Central memory CD4-positive, alpha-beta T cell (primary cell): ENCODE data around the gene RNF123.

Source experiments
- DNase-seq: peaks from one replicate; pipeline ENCODE4 v3.0.0; 2022

Gene RNF123

DNA sequence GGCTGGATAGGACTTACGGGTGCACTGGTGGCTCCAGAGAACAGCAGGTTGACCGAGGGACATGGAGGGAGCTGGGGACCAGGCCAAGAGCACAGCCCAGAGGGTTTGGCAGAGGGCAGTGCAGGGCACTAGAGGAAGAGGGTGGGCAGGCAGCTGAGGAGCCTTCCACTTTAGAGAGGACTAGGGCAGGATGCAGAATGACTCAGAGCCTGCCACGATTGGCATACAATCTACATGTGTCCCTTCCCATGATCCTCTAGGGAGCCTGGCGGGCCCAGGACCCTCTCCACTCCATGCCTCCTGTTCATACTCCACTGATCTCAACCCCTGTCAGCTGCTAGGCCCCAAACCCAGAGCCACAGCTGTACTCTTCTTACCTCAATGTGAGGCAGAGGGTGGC, 29.6 kb upstream of the RNF123 start:
- no peak for DNase-seq

DNA sequence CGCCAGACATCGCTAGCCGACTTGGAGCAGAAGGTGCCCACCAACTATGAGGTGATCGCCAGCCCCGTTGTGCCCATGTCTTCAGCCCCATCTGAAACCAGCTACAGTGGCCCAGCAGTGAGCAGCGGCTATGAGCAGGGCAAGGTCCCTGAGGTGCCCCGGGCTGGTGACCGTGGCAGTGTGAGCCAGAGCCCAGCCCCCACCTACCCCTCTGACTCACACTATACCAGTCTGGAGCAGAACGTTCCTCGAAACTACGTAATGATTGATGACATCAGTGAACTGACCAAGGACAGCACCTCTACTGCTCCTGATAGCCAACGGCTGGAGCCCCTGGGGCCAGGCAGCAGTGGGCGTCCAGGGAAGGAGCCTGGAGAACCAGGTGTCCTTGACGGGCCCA, 28.1 kb upstream of the RNF123 start:
- DNase-seq: no peak

DNA sequence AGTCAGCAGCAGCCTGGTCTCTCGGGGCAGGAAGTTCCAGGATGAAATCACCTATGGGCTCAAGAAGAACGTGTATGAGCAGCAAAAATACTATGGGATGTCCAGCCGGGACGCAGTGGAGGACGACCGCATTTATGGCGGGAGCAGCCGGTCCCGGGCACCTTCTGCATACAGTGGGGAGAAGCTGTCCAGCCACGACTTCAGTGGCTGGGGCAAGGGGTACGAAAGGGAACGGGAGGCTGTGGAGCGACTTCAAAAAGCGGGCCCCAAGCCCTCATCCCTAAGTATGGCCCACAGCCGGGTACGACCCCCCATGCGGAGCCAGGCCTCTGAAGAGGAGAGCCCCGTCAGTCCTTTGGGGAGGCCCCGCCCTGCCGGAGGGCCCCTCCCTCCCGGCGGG, 27.3 kb upstream of the RNF123 start:
- no peak for DNase-seq

DNA sequence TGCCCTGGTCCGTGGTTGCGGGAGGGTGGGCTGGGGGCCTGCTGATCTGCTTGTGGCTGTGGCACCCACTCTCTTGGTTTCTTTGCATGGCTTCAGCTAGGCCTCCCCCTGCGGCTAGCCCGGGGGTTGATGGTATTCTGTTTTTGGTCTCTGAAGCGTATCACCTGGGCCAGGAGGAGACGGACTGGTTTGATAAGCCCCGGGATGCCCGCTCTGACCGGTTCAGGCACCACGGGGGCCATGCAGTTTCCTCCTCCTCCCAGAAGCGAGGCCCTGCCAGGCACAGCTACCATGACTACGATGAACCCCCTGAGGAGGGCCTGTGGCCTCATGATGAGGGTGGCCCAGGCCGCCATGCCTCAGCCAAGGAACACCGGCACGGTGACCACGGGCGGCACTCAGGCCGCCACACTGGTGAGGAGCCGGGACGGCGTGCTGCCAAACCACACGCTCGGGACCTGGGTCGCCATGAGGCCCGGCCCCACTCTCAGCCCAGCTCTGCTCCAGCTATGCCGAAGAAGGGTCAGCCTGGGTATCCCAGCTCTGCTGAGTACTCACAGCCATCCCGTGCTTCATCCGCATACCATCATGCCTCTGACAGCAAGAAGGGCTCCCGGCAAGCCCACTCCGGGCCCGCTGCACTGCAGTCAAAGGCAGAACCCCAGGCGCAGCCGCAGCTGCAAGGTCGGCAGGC, 26.5 kb upstream of the RNF123 start:
- DNase-seq: no peak

DNA sequence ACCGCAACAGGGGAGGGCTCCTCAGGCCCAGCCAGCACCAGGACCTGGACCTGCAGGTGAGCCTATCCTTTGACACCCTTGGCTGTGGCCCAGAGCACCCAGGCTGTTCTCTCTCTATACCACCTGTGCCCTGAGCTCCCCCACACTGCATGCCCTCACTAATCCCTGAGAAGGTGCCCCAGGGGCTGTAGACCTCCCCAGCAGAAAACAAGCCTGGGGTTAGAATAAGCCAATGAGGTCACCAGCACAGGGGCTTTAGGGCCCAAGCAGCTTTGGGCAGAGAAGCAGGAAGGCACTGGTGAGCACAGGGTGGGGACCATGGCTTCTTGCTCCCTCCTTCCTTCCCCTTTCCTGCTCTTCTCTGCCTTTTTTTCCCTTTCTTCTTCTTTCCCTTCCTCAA, 25.5 kb upstream of the RNF123 start:
- DNase-seq: no peak

DNA sequence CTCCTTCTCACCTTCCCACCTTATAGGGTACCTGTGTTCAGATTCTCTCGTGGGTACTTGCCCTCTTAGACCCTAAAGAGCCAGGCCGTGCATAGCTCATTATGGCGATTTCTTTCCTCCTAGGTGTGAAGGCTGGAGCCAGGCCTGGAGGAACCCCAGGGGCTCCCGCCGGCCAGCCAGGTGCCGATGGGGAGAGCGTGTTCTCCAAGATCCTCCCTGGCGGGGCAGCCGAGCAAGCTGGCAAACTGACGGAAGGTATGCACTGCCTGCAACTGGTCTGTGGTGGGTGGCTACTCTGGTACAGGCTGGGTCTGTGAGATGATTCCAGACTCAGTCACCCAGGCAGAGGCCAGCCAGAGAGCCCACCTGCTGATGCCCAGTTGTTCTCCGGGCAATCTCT, 25.1 kb upstream of the RNF123 start:
- DNase-seq: no peak

DNA sequence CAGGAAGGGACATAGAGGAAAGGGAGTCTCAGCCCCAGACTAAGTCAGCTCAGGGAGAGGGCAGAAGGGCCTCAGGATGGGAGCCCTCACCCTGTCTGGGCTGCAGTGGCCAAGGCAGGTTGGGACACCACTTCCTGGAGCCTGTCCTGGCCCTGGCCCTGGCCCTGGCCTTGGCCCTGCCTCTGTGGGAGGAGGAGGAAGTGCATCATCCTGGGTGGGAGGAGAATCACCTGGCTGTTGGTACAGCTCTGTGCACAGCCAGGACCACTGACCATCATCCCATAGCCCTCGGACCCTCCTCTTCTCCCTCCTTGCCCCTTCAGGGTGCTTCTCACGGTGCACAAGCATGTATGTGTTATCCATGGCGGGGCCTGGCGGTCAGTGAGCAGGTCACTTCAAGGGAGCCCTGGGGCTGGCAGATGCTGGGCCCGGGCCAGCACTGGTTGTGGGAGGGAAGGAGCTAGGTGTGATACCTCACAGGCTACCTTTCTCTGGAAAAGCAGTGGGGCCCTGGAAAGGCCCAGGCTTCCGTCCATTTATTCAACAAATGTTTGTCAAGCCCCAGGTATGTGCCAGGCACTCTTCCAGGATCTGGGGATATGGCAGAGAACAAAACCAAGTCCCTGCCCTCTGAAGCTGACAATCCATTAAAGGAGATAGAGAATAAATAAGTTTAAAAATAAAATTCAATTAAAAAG, 23.4 kb upstream of the RNF123 start:
- DNase-seq: no peak

DNA sequence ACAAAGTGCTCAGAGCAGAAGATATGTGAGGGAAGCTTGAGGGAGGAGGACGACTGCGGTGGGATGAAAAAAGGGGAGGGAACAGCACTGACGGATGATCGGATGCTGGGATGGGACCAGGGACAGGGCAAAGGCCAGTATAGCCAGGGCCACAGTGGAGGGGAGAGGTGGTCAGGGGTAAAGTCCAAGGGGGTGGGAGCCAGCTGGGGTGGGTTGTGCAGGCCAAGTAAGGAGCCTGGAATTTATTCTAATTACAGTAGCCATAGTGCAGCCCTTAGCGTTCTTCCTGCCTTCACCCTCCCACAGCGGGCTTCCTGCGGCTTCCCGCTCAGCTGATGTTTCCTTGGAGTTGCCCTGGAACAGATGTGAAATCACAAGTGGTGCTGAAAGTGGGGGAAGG, 22.8 kb upstream of the RNF123 start:
- no peak for DNase-seq

DNA sequence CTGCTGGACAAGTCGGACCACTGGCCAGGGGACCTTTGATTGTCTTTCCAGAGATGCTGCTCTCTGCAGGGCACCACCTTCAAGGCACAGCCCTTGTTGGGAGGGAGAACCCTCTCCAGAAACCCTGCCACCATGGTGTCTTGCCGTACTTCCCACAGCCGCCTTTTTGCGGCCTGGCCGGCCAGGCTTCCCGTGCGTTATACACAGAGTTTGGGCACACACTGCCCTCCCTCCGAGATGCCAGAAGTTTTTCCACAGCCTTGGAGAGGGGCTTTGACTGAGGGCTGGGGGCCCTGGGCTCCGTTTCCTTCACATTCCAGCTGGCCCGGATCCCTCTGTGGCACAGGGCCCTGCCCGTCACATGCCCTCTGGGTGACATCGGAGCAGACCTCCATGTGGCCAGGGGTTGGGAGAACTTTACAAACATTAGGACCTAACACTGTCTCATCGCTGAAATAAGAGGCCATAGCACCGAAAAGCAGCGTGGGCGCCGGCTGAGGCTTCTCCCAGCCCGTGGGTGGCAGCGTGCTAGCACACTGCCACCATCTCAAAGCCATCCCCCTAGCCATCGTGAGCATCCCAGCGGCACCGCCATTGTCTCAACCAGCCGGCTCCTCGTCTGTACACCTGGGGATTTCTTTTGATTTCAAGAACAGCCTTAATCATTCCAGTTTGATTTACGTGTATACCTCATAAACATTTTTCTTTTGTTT, 21.5 kb upstream of the RNF123 start:
- no peak for DNase-seq

DNA sequence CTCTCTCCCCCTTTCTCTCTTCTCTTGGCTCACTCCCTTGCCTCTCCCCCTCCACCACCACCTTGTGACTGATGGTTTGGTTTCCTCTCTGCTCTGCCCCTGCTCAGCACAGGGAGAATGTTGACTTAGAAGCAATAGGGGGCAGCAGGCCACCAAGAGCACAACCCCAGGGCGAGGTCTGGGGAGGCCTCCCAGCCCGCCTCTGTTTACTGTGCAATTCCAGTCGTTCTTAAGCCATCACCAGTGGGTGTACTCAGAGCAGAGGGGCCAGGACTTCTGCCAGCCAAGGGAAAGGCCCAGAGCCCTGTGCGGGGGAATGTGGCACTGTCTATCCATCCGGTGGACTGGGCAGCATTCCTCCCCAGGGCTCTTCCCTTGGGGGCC, 21.0 kb upstream of the RNF123 start:
- no peak for DNase-seq

DNA sequence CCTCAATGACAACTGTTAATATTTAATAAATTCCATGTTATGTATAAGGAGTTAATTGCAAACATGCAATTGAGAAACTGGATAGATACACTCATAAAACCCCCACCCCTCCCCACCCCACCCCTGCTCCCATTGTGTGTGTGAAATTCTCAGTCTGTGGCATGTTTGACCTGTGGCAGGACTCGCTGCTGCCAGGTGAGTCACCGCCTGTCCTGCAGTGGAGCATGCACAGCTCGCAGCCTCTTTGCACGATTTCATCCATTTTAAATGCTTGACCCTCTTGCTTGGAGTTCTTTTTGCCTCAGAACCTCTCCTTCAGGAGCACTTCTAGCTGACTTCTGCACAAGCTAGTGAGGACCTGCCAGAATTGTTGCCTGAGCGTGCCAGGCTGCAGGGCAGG, 20.5 kb upstream of the RNF123 start:
- no peak for DNase-seq

DNA sequence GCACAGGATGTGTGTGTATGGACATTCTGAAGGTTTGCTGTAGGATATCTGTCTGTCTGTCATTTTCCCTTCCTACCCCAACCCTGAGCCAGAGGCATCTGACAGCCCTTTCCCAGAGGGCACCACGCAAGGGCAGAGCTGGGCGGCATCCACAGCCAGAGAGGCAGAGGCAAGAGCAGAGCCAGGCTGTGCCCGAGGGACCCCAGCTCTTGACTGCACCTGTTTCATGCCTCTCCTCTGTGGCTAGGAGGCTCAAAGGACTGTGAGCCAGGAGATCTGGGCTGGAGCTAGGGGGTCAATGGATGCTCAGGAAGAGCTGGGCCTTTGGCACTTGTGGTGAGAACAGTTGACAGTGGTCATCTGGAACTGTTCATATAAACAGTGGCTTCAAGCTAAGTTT, 20.0 kb upstream of the RNF123 start:
- no peak for DNase-seq

DNA sequence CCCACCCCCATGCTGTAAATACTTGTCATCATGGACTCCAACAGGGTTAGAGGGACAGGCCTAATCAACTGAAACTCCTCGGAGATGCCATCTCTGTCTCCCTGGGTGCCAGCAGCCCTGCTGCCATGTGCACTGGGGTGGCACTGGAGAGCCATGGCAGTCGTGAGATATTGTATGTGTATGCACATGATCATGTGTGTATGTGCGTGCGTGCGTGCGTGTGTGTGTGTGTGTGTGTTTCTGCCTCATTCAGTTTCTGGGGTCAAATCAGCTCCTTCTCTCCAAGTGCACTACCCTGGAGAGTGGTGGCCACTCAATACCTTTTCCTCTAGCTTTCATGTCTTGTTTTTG, 18.4 kb upstream of the RNF123 start:
- DNase-seq: no peak

DNA sequence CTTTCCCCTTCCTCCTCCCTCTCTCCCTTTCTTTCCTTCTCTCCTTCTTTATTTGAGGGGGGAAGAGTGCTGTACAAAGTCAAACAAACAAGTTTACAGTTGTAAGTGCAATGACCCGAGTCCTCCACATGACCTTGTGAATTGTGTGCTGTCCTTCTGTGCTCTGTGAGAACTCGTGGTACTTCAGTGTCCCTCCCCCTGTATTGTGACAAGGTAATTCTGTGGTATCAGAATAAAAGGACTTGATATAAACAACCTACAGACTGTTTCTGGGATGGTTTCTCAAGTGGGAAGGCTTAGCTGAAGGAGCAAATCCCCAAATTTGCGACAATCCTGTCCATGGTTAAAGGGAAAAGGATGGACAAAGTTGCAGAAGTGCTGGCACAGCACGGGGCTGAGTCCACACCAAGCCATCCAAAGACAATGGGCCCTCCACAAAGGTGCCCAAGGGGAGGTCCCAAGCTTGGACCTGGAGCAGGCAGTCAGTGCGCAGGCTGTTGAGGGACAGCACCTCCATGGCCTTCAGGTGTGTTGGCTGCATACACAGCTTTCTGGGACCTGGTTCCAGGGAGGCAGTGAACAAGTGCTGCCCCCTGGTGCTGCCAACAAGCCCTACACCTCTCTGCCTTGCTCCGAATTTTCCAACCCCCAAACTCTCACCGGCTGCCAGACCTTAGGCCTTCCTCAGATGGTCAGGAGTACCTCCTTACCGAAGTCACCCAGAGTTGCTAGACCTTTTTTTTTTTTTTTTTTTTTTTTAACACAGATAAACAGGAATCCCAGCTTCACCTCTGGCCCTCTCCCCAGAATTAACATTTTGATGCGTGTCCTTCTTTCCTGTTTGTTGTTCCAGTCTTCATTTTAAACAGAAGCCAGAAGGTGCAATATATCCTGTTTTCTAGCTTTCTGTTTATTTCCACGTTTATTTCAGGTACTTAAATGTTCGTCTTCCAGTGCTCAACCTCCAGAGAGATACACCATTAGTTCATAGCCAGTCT, 17.8 kb upstream of the RNF123 start:
- DNase-seq: peak; percentile 63

DNA sequence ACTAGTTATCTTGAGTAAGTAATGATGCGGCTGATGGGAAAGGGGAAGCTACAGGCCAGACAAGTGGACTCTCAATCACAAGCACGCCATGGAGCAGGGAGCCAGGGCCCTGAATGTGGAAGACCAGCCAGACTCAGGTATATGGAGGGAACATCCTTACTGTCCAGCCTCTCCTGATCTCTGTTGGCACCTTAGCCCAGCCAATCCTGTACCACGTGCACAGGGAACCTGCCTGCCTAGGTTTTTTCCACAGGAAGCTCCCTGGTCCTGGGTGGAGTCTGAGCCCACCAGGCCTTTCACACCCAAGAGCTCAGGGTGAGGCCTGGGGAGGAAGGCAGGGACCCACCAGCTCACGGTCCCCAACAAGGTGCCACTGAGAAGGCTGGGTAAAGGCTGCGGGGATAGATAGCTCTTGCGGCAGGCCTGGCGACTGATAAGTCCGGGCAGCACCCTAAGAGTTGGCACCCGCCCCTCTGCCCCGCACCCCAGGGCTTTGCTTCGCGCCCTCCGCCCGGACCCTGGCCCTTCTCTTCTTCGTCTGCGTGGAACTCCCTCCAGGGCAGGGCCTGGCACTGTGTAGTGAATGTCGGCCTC, 16.1 kb upstream of the RNF123 start:
- DNase-seq: no peak

DNA sequence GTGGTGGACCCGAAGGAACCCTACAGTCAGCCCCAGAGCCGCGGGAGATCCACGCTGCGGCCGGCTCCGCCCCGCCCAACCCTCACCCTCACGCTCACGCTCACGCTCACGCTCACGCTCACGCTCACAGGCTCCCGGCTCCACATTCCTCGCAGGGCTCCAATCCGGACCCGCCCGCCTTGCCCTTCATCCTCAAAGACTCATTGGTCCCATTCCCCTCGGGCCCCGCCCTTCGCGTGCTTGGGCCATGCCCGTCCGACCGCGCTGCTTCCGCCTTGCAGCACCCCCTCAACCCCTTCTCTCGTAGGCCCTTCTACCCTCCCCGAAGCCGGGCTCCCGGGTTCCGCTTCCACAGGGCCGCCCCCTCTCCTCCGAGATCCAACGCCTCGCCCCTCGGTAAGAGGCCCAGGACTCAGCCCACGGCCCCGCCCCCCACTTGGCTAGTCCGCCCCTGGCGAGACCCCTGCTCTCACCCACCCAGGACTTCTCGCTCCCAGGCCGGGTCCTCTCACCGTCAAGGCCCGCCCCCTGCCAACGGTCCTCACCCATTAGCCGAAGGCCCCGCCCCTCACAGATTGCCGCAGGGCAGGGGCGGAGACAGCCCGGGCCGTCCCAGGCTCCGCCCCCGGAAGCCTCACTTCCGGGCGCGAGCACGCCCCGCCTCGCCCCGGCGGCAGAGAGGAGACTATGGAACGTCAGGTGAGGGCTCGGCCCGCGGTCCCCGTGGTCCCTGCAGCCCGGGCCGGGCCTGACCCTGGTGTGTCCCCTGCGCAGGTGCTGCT, 15.5 kb upstream of the RNF123 start, which contains the start of gene APEH:
Gene APEH (plus strand): TSS at position 637 of the 782 bp plus-strand sequence. CDS start 51 bp downstream, at position 688.
- DNase-seq: peak; percentile 97

DNA sequence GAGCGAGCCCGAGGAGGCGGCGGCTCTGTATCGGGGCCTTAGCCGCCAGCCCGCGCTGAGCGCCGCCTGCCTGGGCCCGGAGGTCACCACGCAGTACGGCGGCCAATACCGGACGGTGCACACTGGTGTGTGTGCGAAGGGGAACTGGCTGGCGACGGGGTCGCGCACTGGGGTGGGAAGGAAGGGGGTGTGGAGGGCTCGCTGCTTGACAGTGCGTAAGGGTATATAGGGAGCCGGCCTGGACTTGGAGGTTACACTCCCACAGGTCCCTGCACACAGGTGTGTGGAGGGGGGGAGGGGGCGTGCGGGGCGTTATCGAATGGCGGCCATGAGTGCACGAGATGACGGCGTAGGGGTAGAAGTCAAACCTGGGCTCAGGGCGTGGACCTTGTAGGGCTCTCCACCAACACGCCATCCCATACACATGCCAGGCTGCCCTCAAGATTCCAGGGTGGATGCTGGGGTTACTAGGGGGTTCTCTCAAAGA, 14.8 kb upstream of the RNF123 start:
- no peak for DNase-seq

DNA sequence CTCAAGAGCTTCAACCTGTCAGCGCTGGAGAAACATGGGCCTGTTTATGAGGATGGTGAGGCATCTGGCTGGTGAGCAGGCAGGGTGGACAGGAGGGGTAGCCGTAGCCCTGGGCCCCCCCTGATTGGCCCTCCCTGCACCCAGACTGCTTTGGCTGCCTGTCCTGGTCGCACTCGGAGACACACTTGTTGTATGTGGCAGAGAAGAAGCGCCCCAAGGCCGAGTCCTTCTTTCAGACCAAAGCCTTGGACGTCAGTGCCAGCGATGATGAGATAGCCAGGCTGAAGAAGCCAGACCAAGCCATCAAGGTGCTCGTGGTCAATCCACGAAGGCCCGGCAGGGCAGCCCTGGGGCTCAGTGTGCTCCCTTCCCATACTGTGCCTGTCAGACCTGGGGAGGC, 13.4 kb upstream of the RNF123 start:
- no peak for DNase-seq

DNA sequence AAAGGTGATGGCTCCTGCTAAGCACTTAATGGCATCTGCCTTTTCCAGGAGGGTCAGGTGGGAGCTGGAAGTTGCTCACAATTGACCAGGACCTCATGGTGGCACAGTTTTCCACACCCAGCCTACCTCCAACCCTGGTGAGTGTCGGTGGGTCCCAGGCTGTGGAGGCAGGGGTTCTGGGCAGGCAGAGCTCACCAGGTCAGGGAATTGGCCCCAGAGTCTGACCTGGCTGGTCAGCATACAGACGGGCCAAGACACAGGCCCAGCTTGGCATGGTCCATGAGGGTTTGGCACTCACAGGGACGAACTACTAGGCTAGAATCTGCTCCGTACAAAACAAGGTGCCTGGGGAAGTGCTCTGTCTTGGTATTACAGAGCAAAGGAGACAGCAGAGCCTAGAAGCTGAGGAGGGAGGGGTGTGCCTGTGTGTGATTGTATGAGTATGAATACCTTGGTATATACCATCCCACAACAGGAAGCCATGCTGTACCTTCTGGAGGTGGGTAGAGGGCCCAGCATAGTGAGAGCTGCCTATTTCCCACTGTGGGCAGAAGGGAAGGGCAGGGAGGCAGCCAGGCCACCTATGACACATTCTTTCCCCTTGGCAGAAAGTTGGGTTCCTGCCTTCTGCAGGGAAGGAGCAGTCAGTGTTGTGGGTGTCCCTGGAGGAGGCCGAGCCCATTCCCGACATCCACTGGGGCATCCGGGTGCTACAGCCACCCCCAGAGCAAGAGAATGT, 8.7 kb upstream of the RNF123 start:
- DNase-seq: no peak

DNA sequence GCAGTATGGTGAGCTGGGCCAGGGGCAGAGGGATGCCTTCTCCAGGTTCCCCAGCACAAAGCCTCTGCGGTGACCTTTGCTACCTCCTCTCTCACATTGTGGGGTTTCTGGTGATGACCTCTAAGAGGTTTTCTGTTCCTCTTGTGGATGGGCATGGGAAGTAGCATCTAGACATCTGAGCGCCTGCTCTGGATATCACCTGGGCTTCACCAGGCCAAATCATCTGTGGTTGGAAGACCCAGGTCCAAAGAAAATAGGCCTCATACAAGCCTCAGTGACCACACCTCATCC, 8.2 kb upstream of the RNF123 start:
- DNase-seq: no peak

DNA sequence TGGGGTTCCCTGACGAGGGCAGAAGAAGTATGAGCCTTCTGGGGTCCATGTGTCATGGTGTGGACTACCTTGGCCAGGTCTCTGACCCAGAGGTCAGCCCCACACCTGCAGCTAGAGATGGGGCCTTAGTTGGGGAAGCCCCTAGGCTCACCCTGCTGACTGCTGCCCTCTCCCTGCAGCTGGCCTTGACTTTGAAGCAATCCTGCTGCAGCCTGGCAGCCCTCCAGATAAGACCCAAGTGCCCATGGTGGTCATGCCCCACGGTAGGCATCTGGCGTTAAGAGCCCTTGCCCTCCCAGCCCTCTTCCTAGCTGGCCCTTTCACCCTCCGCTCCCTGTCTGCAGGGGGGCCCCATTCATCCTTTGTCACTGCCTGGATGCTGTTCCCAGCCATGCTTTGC, 7.8 kb upstream of the RNF123 start:
- no peak for DNase-seq
